Right lobe of liver (tissue), 4 donors: ENCODE results near the gene ANKRD33B.

Experiments
- CTCF ChIP-seq, 4 donors: fragments of 200-600 bp in 3 of 4; fragments of 450-650 bp in 1 of 4; IDR thresholded peaks; one replicate each; pipeline versions ENCODE4 v1.5.1 to v1.8.0; 2016 to 2022; ENCODE audit warnings: antibody characterized with exemption in 4 of 4, mild to moderate bottlenecking in 2 of 4
- POLR2A ChIP-seq: fragments of 450-650 bp; IDR thresholded peaks from one replicate; pipeline ENCODE4 v1.6.1; 2017; ENCODE audit warnings: antibody characterized with exemption, mild to moderate bottlenecking
- donor health status: DM: no; HTN: no; CAD: no.
- donor health status: DM: no; HTN: no; CAD: no.
- donor health status: DM: no; HTN: yes; CAD: no.

GRCh38 chr5:10572451-10572850 is 8.6 kb downstream of the ANKRD33B start:
- TF ChIP-seq POLR2A (no peak), CTCF (IDR thresholded peaks at IDR 0.05) (no peak)
